K562 (cell line): ENCODE data around the gene SRRM4.

Experiments used
- JUND ChIP-seq, 2 experiments: IDR thresholded peaks; 2 replicates in 1 of 2; 3 replicates in 1 of 2; pipeline ENCODE4 v1.6.1; 2011; ENCODE audit warnings: borderline replicate concordance in 2 of 2, low read depth in 2 of 2, low read length in 2 of 2, improper control_type of control experiment in 1 of 2, missing biosample characterization in 1 of 2, missing genetic modification characterization in 1 of 2, missing genetic modification reagents in 1 of 2
- POLR2A ChIP-seq: fragments of 450-650 bp; conservative IDR thresholded peaks from 2 replicates; pipeline ENCODE4 v1.6.1; 2016

DNA sequence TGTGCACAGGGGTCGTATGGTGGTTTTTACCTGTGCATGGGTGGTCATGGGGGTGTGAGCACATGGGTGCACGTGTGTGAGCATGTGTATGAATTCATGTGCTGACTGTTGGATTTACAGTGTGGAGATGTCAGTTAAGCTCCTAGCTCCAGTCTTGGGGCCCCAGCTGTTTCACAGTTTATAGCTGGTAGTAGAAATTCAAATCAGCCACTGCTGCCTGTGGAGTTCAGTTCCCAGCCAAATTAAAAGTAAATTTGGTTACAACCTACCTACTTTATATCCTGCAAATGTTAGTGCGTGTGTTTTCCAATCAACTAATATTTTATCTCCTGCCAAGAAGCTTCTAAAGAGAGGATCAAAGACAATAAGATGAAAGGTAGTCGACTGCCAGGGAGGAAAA is 141.4 kb downstream of the SRRM4 start:
- TF ChIP-seq JUND (IDR thresholded peaks at IDR 0.05; ENCODE audit: borderline replicate concordance, low read depth, low read length) (no peak), JUND (tag; IDR thresholded peaks at IDR 0.05; ENCODE audit: borderline replicate concordance, low read depth, low read length) (no peak), POLR2A (no peak)
